A549 (cell line): Measurements from ENCODE around the gene CSNK1D. TPM values are rescaled to one million over a fixed set of nuclear protein-coding genes. Genes with fewer than 3 reads are reported as not detected.

Experiments
- CBX2 ChIP-seq: fragments of 200-600 bp; sonication (generic); IDR thresholded peaks from 2 replicates; pipeline ENCODE4 v1.6.1; 2016; ENCODE audit warnings: low read depth, mild to moderate bottlenecking, borderline replicate concordance
- CBX8 ChIP-seq: fragments of 200-600 bp; sonication (generic); IDR thresholded peaks from 2 replicates; pipeline ENCODE4 v1.6.1; 2016
- CEBPB ChIP-seq, 2 experiments: fragments of >200 bp in 1 of 2; sonication (Bioruptor Twin) in 1 of 2; formaldehyde crosslinking in 1 of 2; IDR thresholded peaks; 2 replicates each; pipeline ENCODE4 v1.6.1; 2012 to 2016
- CHD2 ChIP-seq: fragments of 150-350 bp; IDR thresholded peaks from 2 replicates; pipeline ENCODE4 v1.6.1; 2014; ENCODE audit warnings: low read length; ENCODE audit not compliant: partially characterized antibody
- CHD4 ChIP-seq: fragments of 200-600 bp; sonication (generic); IDR thresholded peaks from 2 replicates; pipeline ENCODE4 v1.6.1; 2016; ENCODE audit warnings: antibody characterized with exemption, mild to moderate bottlenecking, borderline replicate concordance
- E2F6 ChIP-seq: IDR thresholded peaks from 2 replicates; pipeline ENCODE4 v1.6.1; 2012; ENCODE audit warnings: low read depth, borderline replicate concordance
- EHF ChIP-seq: fragments of 250-450 bp; sonication (Bioruptor Pico); IDR thresholded peaks from 2 replicates; pipeline ENCODE4 v1.5.0; 2020; ENCODE audit warnings: mild to moderate bottlenecking
- EHMT2 ChIP-seq: fragments of 200-600 bp; sonication (generic); IDR thresholded peaks from 2 replicates; pipeline ENCODE4 v1.6.1; 2016; ENCODE audit warnings: antibody characterized with exemption, low read depth, mild to moderate bottlenecking, moderate library complexity
- ESRRA ChIP-seq: fragments of 150-350 bp; IDR thresholded peaks from 2 replicates; pipeline ENCODE4 v1.6.1; 2014; ENCODE audit warnings: mild to moderate bottlenecking, low read length, borderline replicate concordance
- FOSB ChIP-seq: fragments of 250-450 bp; sonication (Bioruptor Pico); IDR thresholded peaks from 2 replicates; pipeline ENCODE4 v1.5.0; 2020; ENCODE audit warnings: mild to moderate bottlenecking, moderate library complexity
- FOSL2 ChIP-seq, 2 experiments: fragments of 450-650 bp in 1 of 2; fragments of >200 bp in 1 of 2; sonication (Bioruptor Twin) in 1 of 2; formaldehyde crosslinking; IDR thresholded peaks; 2 replicates each; pipeline versions ENCODE4 v1.5.0 to v1.6.1; 2016 to 2020; ENCODE audit warnings: mild to moderate bottlenecking in 1 of 2, moderate library complexity in 1 of 2
- FOXS1 ChIP-seq: fragments of 250-450 bp; sonication (Bioruptor Pico); IDR thresholded peaks from 2 replicates; pipeline ENCODE4 v1.5.0; 2020; ENCODE audit warnings: mild to moderate bottlenecking, moderate library complexity
- GATA3 ChIP-seq: IDR thresholded peaks from 2 replicates; pipeline ENCODE4 v1.6.1; 2012; ENCODE audit warnings: borderline replicate concordance
- HDAC2 ChIP-seq: fragments of 200-600 bp; sonication (generic); IDR thresholded peaks from 2 replicates; pipeline ENCODE4 v1.6.1; 2016
- HEYL ChIP-seq: fragments of 250-450 bp; sonication (Bioruptor Pico); IDR thresholded peaks from 2 replicates; pipeline ENCODE4 v1.8.0; 2021; ENCODE audit warnings: mild to moderate bottlenecking, moderate library complexity
- HOXA7 ChIP-seq: fragments of 250-450 bp; sonication (Bioruptor Pico); IDR thresholded peaks from 2 replicates; pipeline ENCODE4 v1.5.0; 2020; ENCODE audit warnings: mild to moderate bottlenecking, moderate library complexity
- JUN ChIP-seq, 2 experiments: fragments of >200 bp; sonication (Bioruptor Twin); formaldehyde crosslinking; IDR thresholded peaks; 2 replicates in 1 of 2; 3 replicates in 1 of 2; pipeline ENCODE4 v1.6.1; 2016 to 2017
- JUNB ChIP-seq: fragments of >200 bp; sonication (Bioruptor Twin); formaldehyde crosslinking; IDR thresholded peaks from 2 replicates; pipeline ENCODE4 v1.6.1; 2016
- KDM1A ChIP-seq: fragments of 200-600 bp; sonication (generic); IDR thresholded peaks from 2 replicates; pipeline ENCODE4 v1.6.1; 2016; ENCODE audit warnings: low read depth, mild to moderate bottlenecking
- KDM5A ChIP-seq: fragments of 200-600 bp; sonication (generic); IDR thresholded peaks from 2 replicates; pipeline ENCODE4 v1.6.1; 2016; ENCODE audit warnings: antibody characterized with exemption, mild to moderate bottlenecking
- MAFK ChIP-seq: fragments of 450-650 bp; IDR thresholded peaks from 2 replicates; pipeline ENCODE4 v1.6.1; 2014; ENCODE audit not compliant: partially characterized antibody
- MAZ ChIP-seq: fragments of 150-350 bp; IDR thresholded peaks from 2 replicates; pipeline ENCODE4 v1.6.1; 2014; ENCODE audit warnings: antibody characterized with exemption, low read depth, low read length, borderline replicate concordance
- MYC ChIP-seq: IDR thresholded peaks from 2 replicates; pipeline ENCODE4 v1.6.1; 2012; ENCODE audit warnings: mild to moderate bottlenecking, inconsistent platforms, low read length, improper control_type of control experiment, borderline replicate concordance
- NFE2L2 ChIP-seq: fragments of 150-350 bp; conservative IDR thresholded peaks from 2 replicates; pipeline ENCODE4 v1.6.1; 2014; ENCODE audit warnings: low read length
- NPAS2 ChIP-seq: fragments of 250-450 bp; sonication (Bioruptor Pico); IDR thresholded peaks from 2 replicates; pipeline ENCODE4 v1.8.0; 2022; ENCODE audit warnings: mild to moderate bottlenecking, moderate library complexity, borderline replicate concordance
- NR3C1 ChIP-seq: fragments of >200 bp; sonication (Bioruptor Twin); formaldehyde crosslinking; IDR thresholded peaks from 3 replicates; pipeline ENCODE4 v1.6.1; 2017
- POLR2AphosphoS2 ChIP-seq: conservative IDR thresholded peaks from 2 replicates; pipeline ENCODE4 v1.6.1; 2012; ENCODE audit warnings: low read length, improper control_type of control experiment, inconsistent platforms
- RAD21 ChIP-seq, 2 experiments: fragments of >200 bp in 1 of 2; sonication (Bioruptor Twin) in 1 of 2; formaldehyde crosslinking in 1 of 2; IDR thresholded peaks in 1 of 2; conservative IDR thresholded peaks in 1 of 2; 2 replicates in 1 of 2; 3 replicates in 1 of 2; pipeline ENCODE4 v1.6.1; 2012 to 2018; ENCODE audit warnings: inconsistent platforms in 1 of 2
- RARB ChIP-seq: fragments of 250-450 bp; sonication (Bioruptor Pico); IDR thresholded peaks from 2 replicates; pipeline ENCODE4 v1.8.0; 2021; ENCODE audit warnings: mild to moderate bottlenecking, moderate library complexity
- SMC3 ChIP-seq: fragments of >200 bp; sonication (Bioruptor Twin); formaldehyde crosslinking; IDR thresholded peaks from 3 replicates; pipeline ENCODE4 v1.6.1; 2018; ENCODE audit warnings: inconsistent platforms
- SREBF2 ChIP-seq: fragments of 450-650 bp; IDR thresholded peaks from 2 replicates; pipeline ENCODE4 v1.6.1; 2014; ENCODE audit warnings: mild to moderate bottlenecking, moderate library complexity
- TFCP2L1 ChIP-seq: fragments of 250-450 bp; sonication (Bioruptor Pico); IDR thresholded peaks from 2 replicates; pipeline ENCODE4 v1.5.0; 2021; ENCODE audit warnings: mild to moderate bottlenecking
- ZFP36 ChIP-seq: fragments of 450-650 bp; IDR thresholded peaks from 2 replicates; pipeline ENCODE4 v1.6.1; 2014; ENCODE audit warnings: borderline replicate concordance; ENCODE audit not compliant: partially characterized antibody
- polyA plus RNA-seq, 4 experiments: library from polyadenylated mRNA; depleted of rRNA in 3 of 4; stranded (reverse); fragments of >200 nt; fragmentation: RNase III in 1 of 4; extraction: RNeasy Plus Mini Kit Qiagen cat#74134 plus additional on column Dnase treatment in 1 of 4; gene quantifications; 2 replicates in 3 of 4; 3 replicates in 1 of 4; pipeline ENCODE4 v1.2.3, GENCODE V29; 2011 to 2017
- TF ChIP-seq, protein P1 (sequence below): fragments of >200 bp; sonication (Bioruptor Twin); formaldehyde crosslinking; IDR thresholded peaks from 3 replicates; pipeline ENCODE4 v1.5.1; 2016
- TF ChIP-seq, protein P2 (sequence below): IDR thresholded peaks from 2 replicates; pipeline ENCODE4 v1.6.1; 2012
- TF ChIP-seq, protein P3 (sequence below): fragments of 150-350 bp; IDR thresholded peaks from 2 replicates; pipeline ENCODE4 v1.6.1; 2014; ENCODE audit warnings: low read depth, mild to moderate bottlenecking, low read length
- TF ChIP-seq, protein P4 (sequence below): fragments of 450-650 bp; IDR thresholded peaks from 2 replicates; pipeline ENCODE4 v1.6.1; 2014; ENCODE audit warnings: antibody characterized with exemption
- TF ChIP-seq, protein P5 (sequence below): IDR thresholded peaks from 2 replicates; pipeline ENCODE4 v1.6.1; 2012
- TF ChIP-seq, protein P6 (sequence below): fragments of >200 bp; sonication (Bioruptor Twin); formaldehyde crosslinking; IDR thresholded peaks from 2 replicates; pipeline ENCODE4 v1.6.1; 2016

The CSNK1D gene
- polyA plus RNA-seq, 2 of the 4 experiments (the other 2 are of a cell fraction) = 130 to 163 TPM

- TF ChIP-seq, protein P1, sequence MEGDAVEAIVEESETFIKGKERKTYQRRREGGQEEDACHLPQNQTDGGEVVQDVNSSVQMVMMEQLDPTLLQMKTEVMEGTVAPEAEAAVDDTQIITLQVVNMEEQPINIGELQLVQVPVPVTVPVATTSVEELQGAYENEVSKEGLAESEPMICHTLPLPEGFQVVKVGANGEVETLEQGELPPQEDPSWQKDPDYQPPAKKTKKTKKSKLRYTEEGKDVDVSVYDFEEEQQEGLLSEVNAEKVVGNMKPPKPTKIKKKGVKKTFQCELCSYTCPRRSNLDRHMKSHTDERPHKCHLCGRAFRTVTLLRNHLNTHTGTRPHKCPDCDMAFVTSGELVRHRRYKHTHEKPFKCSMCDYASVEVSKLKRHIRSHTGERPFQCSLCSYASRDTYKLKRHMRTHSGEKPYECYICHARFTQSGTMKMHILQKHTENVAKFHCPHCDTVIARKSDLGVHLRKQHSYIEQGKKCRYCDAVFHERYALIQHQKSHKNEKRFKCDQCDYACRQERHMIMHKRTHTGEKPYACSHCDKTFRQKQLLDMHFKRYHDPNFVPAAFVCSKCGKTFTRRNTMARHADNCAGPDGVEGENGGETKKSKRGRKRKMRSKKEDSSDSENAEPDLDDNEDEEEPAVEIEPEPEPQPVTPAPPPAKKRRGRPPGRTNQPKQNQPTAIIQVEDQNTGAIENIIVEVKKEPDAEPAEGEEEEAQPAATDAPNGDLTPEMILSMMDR = peak; percentile 78
- TF ChIP-seq FOSB (CRISPR knock-in tag) (no peak), CBX8 (no peak), NPAS2 (CRISPR knock-in tag) (no peak), SMC3 (peak; percentile 85), KDM1A (no peak), FOXS1 (CRISPR knock-in tag) (no peak), FOSL2 (IDR thresholded peaks at IDR 0.05) (no peak), FOSL2 (CRISPR knock-in tag; IDR thresholded peaks at IDR 0.05) (0 out of 2 replicates have a peak, but pooled peaks have one; percentile 35), ZFP36 (no peak), HDAC2 (no peak), EHMT2 (no peak), KDM5A (no peak), MAZ (no peak), CHD4 (no peak), GATA3 (no peak), HEYL (CRISPR knock-in tag) (no peak), POLR2AphosphoS2 (no peak), JUN (IDR thresholded peaks at IDR 0.05) (peak in 1 of 2 experiments; percentile 56; a peak in 1 of 5 replicates), CHD2 (no peak), MYC (no peak; the same call in 1 of the 2 replicates), ESRRA (no peak), CBX2 (no peak), RARB (no peak), CEBPB (IDR thresholded peaks at IDR 0.05) (peak in 1 of 2 experiments; percentile 45; a peak in 1 of 4 replicates), TFCP2L1 (CRISPR knock-in tag) (no peak), NR3C1 (no peak), MAFK (peak; percentile 95), E2F6 (peak; percentile 51; the same call in 1 of the 2 replicates), JUNB (no peak), SREBF2 (no peak), HOXA7 (CRISPR knock-in tag) (no peak), RAD21 (conservative IDR thresholded peaks at IDR 0.05 in 1 of 2, IDR thresholded peaks at IDR 0.05 in 1 of 2) (peak; percentile 72 to 75), EHF (CRISPR knock-in tag) (peak; percentile 81), NFE2L2 (0 out of 2 replicates have a peak, but pooled peaks have one; percentile 22)
- TF ChIP-seq, protein P2, sequence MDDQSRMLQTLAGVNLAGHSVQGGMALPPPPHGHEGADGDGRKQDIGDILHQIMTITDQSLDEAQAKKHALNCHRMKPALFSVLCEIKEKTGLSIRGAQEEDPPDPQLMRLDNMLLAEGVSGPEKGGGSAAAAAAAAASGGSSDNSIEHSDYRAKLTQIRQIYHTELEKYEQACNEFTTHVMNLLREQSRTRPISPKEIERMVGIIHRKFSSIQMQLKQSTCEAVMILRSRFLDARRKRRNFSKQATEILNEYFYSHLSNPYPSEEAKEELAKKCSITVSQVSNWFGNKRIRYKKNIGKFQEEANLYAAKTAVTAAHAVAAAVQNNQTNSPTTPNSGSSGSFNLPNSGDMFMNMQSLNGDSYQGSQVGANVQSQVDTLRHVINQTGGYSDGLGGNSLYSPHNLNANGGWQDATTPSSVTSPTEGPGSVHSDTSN = 0 out of 2 replicates have a peak, but pooled peaks have one; percentile 56
- TF ChIP-seq, protein P3, sequence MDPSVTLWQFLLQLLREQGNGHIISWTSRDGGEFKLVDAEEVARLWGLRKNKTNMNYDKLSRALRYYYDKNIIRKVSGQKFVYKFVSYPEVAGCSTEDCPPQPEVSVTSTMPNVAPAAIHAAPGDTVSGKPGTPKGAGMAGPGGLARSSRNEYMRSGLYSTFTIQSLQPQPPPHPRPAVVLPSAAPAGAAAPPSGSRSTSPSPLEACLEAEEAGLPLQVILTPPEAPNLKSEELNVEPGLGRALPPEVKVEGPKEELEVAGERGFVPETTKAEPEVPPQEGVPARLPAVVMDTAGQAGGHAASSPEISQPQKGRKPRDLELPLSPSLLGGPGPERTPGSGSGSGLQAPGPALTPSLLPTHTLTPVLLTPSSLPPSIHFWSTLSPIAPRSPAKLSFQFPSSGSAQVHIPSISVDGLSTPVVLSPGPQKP = no peak
- TF ChIP-seq, protein P4, sequence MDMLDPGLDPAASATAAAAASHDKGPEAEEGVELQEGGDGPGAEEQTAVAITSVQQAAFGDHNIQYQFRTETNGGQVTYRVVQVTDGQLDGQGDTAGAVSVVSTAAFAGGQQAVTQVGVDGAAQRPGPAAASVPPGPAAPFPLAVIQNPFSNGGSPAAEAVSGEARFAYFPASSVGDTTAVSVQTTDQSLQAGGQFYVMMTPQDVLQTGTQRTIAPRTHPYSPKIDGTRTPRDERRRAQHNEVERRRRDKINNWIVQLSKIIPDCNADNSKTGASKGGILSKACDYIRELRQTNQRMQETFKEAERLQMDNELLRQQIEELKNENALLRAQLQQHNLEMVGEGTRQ = peak; percentile 23; the same call in 1 of the 2 replicates
- TF ChIP-seq, protein P5, sequence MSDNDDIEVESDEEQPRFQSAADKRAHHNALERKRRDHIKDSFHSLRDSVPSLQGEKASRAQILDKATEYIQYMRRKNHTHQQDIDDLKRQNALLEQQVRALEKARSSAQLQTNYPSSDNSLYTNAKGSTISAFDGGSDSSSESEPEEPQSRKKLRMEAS = peak; percentile 79
- TF ChIP-seq, protein P6, sequence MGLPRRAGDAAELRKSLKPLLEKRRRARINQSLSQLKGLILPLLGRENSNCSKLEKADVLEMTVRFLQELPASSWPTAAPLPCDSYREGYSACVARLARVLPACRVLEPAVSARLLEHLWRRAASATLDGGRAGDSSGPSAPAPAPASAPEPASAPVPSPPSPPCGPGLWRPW = no peak
These were observed 67.6 kb downstream of the CSNK1D start (continued) for GRCh38 chr17:82205720-82206508.
